Renal cortex interstitium (tissue), 11 donors: ENCODE data around the gene TNNC2. TPM values are rescaled to one million over a fixed set of nuclear protein-coding genes. Genes with fewer than 3 reads are reported as not detected.

Experiments
- DNase-seq, 11 donors: peaks; one replicate each; pipeline ENCODE4 v3.0.0-alpha.2; 2013; ENCODE audit warnings: low read depth in 9 of 11, low spot score in 4 of 11; ENCODE audit errors: extremely low read depth in 1 of 11
- polyA plus RNA-seq, 3 donors: library from polyadenylated mRNA; unstranded; fragments of 120-200 nt; gene quantifications; one replicate each; pipeline ENCODE4 v1.2.1, GENCODE V29; 2013; ENCODE audit not compliant: insufficient read length in 3 of 3

Gene TNNC2
- polyA plus RNA-seq, 3 donors, result 0.50 to 2.5 (median 0.50) TPM

GRCh38 chr20:45852326-45852725, 25.2 kb upstream of the TNNC2 start:
- no peak for DNase-seq

GRCh38 chr20:45851501-45851900, 24.4 kb upstream of the TNNC2 start:
- no peak for DNase-seq

- no peak for DNase-seq
Measured at GRCh38 chr20:45850926-45851325, 23.8 kb upstream of the TNNC2 start.

GRCh38 chr20:45850238-45850637, 23.1 kb upstream of the TNNC2 start:
- no peak for DNase-seq

GRCh38 chr20:45848969-45849582, 22.0 kb upstream of the TNNC2 start:
- no peak for DNase-seq

- no peak for DNase-seq
Measured at GRCh38 chr20:45848421-45848820, 21.3 kb upstream of the TNNC2 start.

- no peak for DNase-seq
Measured at GRCh38 chr20:45845452-45845851, 18.3 kb upstream of the TNNC2 start.

GRCh38 chr20:45843506-45843905, 16.4 kb upstream of the TNNC2 start:
- DNase-seq, result no peak

- no peak for DNase-seq
Measured at GRCh38 chr20:45842169-45842812, 15.2 kb upstream of the TNNC2 start.

- DNase-seq, result no peak
Measured at GRCh38 chr20:45841407-45842129, 14.5 kb upstream of the TNNC2 start.

- DNase-seq, result no peak
Measured at GRCh38 chr20:45840700-45841198, 13.6 kb upstream of the TNNC2 start.

- no peak for DNase-seq
Measured at GRCh38 chr20:45836841-45837240, 9.7 kb upstream of the TNNC2 start.

- DNase-seq, result no peak
Measured at GRCh38 chr20:45835825-45836224, 8.7 kb upstream of the TNNC2 start.

- no peak for DNase-seq
Measured at GRCh38 chr20:45835329-45835765, 8.2 kb upstream of the TNNC2 start.

- DNase-seq, result no peak
Measured at GRCh38 chr20:45834797-45835161, 7.7 kb upstream of the TNNC2 start.

GRCh38 chr20:45833883-45834796, 7.0 kb upstream of the TNNC2 start:
- peak in 4 of 11 donors; percentile 57 to 73 (median 70) for DNase-seq

GRCh38 chr20:45833030-45833882, 6.1 kb upstream of the TNNC2 start, which contains the start of gene SNX21:
TSS of gene SNX21 (plus strand) at chr20:45833799. CDS start at chr20:45833920, 121 bp downstream.
- peak in 8 of 11 donors; percentile 50 to 80 (median 72) for DNase-seq

GRCh38 chr20:45832619-45833018, 5.5 kb upstream of the TNNC2 start:
- no peak for DNase-seq
